M059J (cell line): ENCODE data around the gene SRPK3. TPM values are rescaled to one million over a fixed set of nuclear protein-coding genes. Genes with fewer than 3 reads are reported as not detected.
"Not testable (repeated sequence)": the region's sequence is repeated elsewhere in the genome, so short reads cannot be mapped to it uniquely, and the experiment has no call there.

Experiments used
- DNase-seq: peaks from one replicate; pipeline ENCODE4 v3.0.0-alpha.2; 2012; ENCODE audit warnings: low read depth
- total RNA-seq: library from RNA; depleted of rRNA; stranded (reverse); fragments of >200 nt; shearing (Covaris generic); gene quantifications from 2 replicates; pipeline ENCODE4 v1.2.3, GENCODE V29; 2014

Gene SRPK3
- total RNA-seq, 1 experiment from 2014 or later: 0.20 TPM

GRCh38 chrX:153745067-153745433, 35.8 kb upstream of the SRPK3 start:
- not testable (repeated sequence) for DNase-seq

DNA sequence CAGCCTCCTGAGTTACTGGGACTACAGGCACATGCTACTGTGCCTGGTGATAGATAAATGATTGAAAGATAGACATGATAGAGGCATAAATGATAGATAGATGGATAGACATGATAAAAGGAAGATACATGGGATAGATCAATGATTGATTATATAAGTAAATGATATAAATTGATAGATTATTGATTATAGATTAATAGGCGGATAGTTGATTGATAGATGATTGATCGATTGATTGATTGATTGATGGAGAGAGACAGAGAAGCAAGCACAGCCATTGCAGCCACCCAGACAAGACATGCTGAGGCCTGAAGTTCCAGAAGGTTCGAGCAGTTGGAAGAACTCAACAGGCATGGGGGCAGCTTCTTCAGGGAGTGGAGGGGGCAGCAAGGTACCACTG, 34.5 kb upstream of the SRPK3 start:
- DNase-seq: no peak

GRCh38 chrX:153746991-153747390, 33.9 kb upstream of the SRPK3 start:
- DNase-seq: not testable (repeated sequence)

DNA sequence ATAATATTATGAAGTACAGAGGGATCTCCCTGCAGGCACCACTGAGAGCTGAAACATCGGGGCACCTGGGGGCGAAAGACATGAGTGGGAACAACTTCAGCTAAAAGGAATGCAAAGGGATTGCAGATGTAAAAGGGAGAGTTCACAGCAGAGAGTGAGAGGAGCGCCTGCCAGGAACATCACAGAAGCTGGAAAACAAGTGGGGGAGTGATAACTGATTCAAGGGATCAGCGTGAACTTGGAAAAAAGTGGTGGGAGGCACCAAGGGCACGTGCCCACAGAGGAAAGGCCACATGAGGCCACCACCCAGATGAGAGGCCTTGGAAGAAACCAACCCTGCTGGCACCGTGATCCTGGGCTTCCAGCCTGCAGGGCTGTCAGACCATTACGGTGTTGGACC, 31.8 kb upstream of the SRPK3 start:
- not testable (repeated sequence) for DNase-seq

GRCh38 chrX:153750127-153750774, 30.6 kb upstream of the SRPK3 start:
- DNase-seq: no peak

GRCh38 chrX:153755136-153755535, 25.7 kb upstream of the SRPK3 start:
- DNase-seq: no peak

- no peak for DNase-seq
Measured at GRCh38 chrX:153761863-153762262, 19.0 kb upstream of the SRPK3 start.

- DNase-seq: no peak
Measured at GRCh38 chrX:153762626-153763173, 18.1 kb upstream of the SRPK3 start.

GRCh38 chrX:153763298-153763932, 17.4 kb upstream of the SRPK3 start:
- DNase-seq: no peak

DNA sequence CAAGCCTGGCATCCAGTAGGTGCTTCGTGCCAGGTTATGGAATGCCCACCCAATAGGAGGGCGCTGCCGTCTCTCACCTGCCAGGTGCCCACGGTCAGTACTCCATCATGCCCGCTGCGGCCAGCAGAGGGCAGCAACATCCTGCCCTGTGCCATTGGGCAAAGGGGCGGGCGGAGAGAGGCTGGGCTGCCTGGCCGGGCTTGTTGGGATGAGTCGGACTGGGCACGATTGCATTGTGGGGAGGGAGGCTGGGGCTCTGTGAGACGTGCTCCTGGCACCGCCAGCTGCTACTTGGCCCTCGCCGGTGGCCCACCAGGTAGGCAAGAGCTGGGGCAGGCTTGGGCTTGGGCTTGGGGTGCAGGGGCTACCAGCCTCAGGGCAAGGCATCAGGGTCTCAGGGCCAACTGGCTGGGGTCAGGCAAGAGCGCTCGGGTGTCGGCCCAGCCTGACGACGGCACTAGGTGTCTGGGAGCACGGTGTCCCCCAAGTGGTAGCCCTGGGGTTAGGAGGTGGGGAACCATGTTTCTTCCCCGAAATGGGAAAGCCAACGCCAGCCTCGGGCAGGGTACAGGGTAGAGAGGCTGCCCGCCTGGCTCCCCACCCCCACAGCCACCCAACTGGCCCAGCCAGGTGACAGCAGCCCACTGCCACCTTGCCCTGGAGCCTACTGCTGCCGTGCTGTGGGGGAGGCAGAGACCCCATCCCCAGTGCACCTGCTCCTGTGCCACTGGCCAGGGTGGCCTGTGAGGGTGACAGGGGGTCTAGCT, 16.7 kb upstream of the SRPK3 start, which contains the start of gene PLXNB3:
TSS of gene PLXNB3 (plus strand) at position 261 of the 767 bp plus-strand sequence. CDS start 1,287 bp downstream, outside the sequence.
- peak; percentile 84 for DNase-seq

DNA sequence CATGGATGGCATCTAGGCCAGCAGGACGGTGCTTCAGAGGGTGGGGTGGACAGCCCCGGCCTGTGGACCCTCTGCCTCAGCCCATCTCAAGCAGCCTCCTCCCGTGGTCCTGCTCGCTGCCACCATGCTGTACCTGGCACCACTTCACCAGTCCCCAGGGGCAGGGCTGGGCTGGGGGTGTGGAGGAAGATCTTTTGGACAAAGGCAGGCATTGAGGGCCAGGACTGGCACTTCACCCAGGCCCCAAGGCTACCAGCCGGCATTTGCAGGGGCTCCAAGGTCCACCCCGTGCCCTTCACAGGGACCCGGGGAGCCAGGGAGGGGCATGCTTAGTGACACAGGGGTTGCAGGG, 16.1 kb upstream of the SRPK3 start:
- DNase-seq: no peak

DNA sequence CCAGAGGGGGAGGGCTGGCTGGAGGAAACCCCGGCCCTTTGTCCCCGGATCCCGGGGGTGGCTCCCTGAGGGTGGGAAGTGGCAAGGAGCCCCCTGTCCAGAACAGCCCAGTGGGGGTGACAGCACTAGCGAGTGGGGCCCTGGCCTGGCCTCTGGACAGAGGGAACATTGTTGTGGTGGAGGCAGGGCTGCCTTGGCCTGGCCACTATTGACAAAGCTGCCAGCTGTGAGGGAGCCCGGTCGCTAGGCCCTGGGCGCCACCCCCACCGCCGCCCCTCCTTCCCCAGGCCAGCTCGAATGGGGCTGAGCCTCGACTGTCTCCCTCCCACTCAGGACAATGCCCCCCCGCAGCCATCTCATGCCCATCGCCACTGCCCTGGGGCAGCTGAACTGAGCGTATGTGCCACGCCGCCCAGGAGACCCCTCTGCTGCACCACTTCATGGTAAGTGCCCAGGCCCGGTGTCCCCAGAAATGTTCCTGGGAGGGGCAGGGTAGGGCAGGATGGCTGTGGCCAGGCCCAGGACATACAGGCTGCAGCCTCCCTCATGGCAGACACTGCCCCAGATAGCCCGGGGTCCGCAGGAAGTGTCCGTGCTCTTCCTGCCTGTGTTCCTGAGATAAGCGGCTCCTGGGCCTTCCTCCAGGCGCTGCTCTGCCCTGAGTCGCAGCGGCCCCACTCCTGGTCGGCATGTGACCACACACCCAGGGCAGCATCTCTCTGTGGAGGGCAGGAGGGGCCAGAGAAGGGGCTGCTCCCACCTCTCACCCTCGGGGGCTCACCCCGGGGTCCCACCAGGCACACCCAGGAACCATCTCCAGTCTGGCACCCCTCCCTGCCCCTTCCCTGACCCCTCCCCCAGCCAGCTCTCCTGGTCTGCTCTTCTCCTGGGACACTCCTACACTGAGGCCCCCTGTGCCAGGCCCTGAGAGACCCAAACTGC, 15.4 kb upstream of the SRPK3 start:
- no peak for DNase-seq

DNA sequence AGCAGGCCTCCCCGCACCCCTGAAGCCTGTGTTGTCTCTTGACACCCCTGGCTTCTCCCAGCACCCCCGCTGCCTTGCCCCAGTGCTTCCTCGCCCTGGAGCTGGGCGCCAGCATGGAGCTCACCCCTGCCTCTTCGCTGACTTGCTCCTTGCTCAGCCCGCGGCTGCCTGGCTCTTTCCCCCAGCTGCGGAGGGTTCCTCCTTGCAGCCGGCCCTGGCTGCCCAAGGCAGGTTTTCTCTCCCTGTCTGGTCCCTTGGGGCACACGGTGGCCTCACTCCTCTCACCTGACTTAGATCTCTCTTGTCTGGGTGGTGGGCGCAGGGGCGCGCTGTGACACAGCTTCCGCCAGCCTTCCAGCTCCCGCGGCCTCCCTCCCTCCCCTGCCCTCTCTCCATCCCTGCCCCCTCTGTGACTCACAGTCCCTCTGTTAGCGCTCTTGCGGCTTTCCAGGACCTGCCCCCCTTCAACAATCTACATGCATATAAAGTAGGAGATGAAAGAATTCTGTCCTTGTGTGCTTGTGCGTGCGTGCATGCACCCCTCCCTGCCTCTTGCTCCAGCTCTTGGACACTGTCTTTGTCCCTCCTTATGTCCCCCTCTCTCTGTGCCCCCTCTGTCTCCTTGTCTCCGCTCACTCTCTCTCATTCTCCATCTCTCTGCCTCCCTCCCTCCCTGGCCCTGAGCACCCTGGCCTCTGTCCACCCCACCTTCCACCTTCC, 14.6 kb upstream of the SRPK3 start:
- peak; percentile 75 for DNase-seq

DNA sequence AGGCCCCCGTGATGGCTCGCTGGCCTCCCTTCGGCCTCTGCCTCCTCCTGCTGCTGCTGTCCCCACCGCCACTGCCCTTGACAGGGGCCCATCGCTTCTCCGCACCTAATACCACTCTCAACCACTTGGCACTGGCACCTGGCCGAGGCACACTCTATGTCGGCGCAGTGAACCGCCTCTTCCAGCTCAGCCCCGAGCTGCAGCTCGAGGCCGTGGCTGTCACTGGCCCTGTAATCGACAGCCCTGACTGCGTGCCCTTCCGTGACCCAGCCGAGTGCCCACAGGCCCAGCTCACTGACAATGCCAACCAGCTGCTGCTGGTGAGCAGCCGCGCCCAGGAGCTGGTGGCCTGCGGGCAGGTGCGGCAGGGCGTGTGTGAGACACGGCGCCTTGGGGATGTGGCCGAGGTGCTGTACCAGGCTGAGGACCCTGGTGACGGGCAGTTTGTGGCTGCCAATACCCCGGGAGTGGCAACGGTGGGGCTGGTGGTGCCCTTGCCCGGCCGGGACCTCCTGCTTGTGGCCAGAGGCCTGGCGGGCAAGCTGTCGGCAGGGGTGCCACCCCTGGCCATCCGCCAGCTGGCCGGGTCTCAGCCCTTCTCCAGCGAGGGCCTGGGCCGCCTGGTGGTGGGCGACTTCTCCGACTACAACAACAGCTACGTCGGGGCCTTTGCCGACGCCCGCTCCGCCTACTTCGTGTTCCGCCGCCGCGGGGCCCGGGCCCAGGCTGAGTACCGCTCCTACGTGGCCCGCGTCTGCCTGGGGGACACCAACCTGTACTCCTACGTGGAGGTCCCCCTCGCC, 13.8 kb upstream of the SRPK3 start:
- no peak for DNase-seq

DNA sequence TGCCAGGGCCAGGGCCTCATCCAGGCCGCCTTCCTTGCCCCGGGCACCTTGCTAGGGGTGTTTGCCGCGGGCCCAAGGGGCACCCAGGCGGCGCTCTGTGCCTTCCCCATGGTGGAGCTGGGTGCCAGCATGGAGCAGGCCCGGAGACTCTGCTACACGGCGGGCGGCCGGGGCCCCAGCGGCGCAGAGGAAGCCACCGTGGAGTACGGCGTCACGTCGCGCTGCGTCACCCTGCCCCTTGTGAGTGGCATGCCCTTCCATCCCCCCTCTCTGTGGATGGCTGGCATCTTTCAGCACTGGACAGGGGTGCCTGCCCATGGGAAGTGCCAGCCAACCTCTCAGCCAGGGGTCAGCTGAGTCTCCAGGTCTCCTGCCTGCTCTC, 13.2 kb upstream of the SRPK3 start:
- no peak for DNase-seq

GRCh38 chrX:153768311-153769157, 12.3 kb upstream of the SRPK3 start:
- DNase-seq: no peak

- DNase-seq: no peak
Measured at GRCh38 chrX:153769158-153769864, 11.5 kb upstream of the SRPK3 start.

- no peak for DNase-seq
Measured at GRCh38 chrX:153769865-153770600, 10.8 kb upstream of the SRPK3 start.
